ENCODE data around the gene PTPRQ. TPM values are rescaled to one million over a fixed set of nuclear protein-coding genes. Genes with fewer than 3 reads are reported as not detected.
A peak's percentile ranks its signal among the peaks of the same experiment; 100 is the strongest.

The PTPRQ gene
- total RNA-seq, 2 donors from 2014 or later = 11.9 to 17.6 TPM

DNA sequence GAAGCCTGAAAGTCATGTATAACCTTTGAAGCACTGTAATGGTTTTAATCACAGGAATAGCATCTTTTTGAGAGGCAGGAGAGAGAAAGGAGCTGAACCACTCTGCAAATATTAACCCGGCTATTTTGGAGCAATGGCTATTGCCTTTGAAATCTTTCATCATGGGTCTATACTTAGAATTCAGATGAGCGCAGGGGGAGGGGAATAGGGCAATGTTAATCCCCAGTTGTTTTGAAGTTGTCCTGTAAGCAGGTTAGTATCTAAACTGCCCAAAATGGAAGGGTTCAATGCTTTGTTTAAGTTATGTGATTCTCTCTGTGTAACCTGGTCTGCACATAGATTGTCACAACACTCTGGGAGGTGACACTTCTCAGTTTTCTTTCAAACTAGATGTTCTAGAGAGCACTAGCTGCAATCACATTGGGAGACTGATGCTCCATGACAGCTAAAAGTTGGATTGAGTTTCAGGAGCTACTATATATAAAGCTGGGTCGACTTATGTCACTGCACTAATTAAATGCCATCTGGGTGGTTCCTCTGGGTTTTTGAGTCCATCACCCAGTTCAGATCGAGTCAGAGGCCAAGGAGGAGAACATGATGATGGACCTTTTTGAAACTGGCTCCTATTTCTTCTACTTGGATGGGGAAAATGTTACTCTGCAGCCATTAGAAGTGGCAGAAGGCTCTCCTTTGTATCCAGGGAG, 263.2 kb downstream of the PTPRQ start, which contains the start of gene MYF6:
TSS of gene MYF6 (plus strand) at position 509 of the 704 bp plus-strand sequence. CDS start at position 595, 86 bp downstream.
- H3K27me3 ChIP-seq = peaks cover 0 to 4% of the 10 kb centered on the region in 2 donors
- no peaks in the 10 kb centered on the region for H3K36me3 ChIP-seq
- no peak within 1 kb of the TSS for H3K27ac ChIP-seq
- peaks cover 0 to 12% of the 10 kb centered on the region in 2 donors for H3K4me1 ChIP-seq
- TF ChIP-seq, protein P1, sequence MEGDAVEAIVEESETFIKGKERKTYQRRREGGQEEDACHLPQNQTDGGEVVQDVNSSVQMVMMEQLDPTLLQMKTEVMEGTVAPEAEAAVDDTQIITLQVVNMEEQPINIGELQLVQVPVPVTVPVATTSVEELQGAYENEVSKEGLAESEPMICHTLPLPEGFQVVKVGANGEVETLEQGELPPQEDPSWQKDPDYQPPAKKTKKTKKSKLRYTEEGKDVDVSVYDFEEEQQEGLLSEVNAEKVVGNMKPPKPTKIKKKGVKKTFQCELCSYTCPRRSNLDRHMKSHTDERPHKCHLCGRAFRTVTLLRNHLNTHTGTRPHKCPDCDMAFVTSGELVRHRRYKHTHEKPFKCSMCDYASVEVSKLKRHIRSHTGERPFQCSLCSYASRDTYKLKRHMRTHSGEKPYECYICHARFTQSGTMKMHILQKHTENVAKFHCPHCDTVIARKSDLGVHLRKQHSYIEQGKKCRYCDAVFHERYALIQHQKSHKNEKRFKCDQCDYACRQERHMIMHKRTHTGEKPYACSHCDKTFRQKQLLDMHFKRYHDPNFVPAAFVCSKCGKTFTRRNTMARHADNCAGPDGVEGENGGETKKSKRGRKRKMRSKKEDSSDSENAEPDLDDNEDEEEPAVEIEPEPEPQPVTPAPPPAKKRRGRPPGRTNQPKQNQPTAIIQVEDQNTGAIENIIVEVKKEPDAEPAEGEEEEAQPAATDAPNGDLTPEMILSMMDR (IDR thresholded peaks at IDR 0.05) = no peak
- H3K4me3 ChIP-seq = peak within 1 kb of the TSS in 1 of 2 donors; percentile 19
- no peak for DNase-seq (ENCODE audit: low spot score)
- H3K9me3 ChIP-seq = no peaks in the 10 kb centered on the region

DNA sequence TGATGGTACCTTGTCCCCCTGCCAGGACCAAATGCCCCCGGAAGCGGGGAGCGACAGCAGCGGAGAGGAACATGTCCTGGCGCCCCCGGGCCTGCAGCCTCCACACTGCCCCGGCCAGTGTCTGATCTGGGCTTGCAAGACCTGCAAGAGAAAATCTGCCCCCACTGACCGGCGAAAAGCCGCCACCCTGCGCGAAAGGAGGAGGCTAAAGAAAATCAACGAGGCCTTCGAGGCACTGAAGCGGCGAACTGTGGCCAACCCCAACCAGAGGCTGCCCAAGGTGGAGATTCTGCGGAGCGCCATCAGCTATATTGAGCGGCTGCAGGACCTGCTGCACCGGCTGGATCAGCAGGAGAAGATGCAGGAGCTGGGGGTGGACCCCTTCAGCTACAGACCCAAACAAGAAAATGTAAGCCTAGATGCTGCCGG, 263.8 kb downstream of the PTPRQ start:
- Histone ChIP-seq H3K27ac (no peak overlapping the region), H3K9me3 (no peaks in the 10 kb centered on the region), H3K36me3 (no peaks in the 10 kb centered on the region), H3K4me1 (peaks cover 0 to 6% of the 10 kb centered on the region in 2 donors), H3K4me3 (peak overlapping the region in 1 of 2 donors; percentile 19), H3K27me3 (peaks cover 0 to 4% of the 10 kb centered on the region in 2 donors)
- no peak for DNase-seq (ENCODE audit: low spot score)
- TF ChIP-seq, protein P1 (IDR thresholded peaks at IDR 0.05) = no peak

DNA sequence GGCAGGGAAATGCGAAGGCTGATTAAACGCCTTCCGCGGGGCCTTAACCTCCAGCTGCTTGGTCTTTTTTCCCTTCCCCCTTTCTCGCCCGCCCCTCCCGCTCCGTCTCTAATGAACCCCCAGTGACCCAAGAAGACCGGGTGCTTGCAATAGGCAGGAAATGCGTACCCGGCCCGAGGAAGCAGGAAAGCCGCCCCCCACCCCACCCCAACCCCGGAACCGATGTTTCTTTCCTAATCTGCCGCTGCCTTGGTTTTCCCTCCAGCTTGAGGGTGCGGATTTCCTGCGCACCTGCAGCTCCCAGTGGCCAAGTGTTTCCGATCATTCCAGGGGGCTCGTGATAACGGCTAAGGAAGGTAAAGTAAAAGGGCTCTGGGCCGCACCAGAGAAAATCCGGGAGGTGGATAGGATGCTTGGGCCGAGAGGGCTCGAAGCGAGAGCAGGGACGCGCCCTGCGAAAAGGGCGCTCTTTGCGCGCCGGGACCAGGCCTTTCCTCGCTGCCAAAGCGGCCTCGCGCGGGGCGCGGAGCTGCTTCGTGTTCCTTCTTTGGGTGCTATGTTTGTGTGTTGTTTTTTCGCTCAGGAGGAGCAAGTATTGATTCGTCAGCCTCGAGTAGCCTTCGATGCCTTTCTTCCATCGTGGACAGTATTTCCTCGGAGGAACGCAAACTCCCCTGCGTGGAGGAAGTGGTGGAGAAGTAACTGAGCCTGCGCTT, 264.4 kb downstream of the PTPRQ start:
- Histone ChIP-seq H3K4me1 (peaks cover 0 to under 1% of the 10 kb centered on the region in 2 donors), H3K36me3 (no peaks in the 10 kb centered on the region), H3K27me3 (peaks cover 0 to 4% of the 10 kb centered on the region in 2 donors), H3K9me3 (no peaks in the 10 kb centered on the region), H3K4me3 (peak overlapping the region in 1 of 2 donors; percentile 19), H3K27ac (no peak overlapping the region)
- TF ChIP-seq, protein P1 (IDR thresholded peaks at IDR 0.05) = no peak
- DNase-seq (ENCODE audit: low spot score) = no peak

DNA sequence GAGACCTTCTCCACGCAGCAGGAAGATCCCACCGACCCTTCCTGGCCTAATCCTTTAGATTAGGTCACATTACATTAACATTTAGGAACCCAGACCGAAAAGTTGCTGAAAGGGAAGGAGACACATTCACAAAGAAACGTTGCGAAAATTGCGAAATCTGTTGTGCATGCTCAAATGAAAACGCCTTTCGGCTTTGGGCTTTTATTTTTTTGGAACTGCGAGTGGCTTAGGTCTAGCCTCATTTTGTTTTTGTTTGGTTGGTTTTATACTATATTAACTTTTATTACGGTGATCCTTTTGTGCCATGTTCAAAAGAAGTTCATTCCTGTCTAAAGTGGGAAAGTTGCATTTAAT, 264.9 kb downstream of the PTPRQ start:
- DNase-seq (ENCODE audit: low spot score) = no peak
- Histone ChIP-seq H3K27me3 (peaks cover 0 to 4% of the 10 kb centered on the region in 2 donors), H3K27ac (no peak overlapping the region), H3K36me3 (no peaks in the 10 kb centered on the region), H3K4me3 (no peak overlapping the region), H3K9me3 (no peaks in the 10 kb centered on the region), H3K4me1 (peaks cover 0 to 3% of the 10 kb centered on the region in 2 donors)
- TF ChIP-seq, protein P1 (IDR thresholded peaks at IDR 0.05) = no peak

DNA sequence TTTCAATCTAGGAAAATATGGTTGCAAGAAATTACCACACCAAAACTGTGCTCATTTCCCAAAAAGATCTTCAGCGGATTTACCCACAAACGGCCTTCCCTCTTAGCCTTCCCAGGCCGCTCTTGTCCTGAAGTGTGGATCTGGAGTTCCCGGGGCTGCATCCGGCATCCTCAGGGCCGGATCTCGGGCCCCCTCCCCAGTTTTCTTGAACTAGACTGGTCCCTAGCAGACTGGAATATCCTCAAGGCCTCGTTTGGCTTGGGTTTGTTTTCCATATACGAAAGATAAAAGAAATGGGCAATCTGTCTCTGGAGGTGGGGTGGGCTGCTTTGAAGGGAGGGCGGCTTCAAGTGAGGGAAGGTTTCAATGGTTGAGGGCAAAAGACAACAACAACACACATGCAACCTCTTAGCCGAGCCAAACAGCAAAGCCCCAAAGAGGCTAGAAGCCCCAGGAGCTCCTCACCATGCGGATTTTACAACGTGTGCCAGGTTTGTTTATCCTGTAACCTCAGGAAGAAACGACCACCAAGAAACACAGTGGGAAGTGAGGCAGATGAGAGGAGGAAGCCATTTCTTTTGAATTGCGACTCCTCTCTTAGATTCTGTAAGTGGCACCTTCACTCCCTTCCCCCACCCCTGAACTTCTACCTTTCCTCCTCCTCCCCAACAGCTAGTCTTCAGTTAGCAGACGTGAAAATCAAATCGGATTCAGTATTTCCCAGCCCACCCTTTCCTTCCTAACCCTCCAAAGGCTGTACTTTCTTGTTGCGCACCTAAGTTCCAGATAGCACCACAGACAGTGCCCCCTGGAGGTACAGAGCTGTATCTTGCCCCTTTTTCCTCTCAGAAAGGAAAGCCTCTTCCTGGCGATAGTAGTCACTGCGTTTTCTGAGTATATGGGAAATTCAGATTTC, 266.0 kb downstream of the PTPRQ start:
- Histone ChIP-seq H3K36me3 (no peaks in the 10 kb centered on the region), H3K9me3 (no peaks in the 10 kb centered on the region), H3K4me3 (no peak overlapping the region), H3K27ac (no peak overlapping the region), H3K27me3 (peaks cover 0 to 4% of the 10 kb centered on the region in 2 donors), H3K4me1 (peaks cover 0 to 3% of the 10 kb centered on the region in 2 donors)
- DNase-seq (ENCODE audit: low spot score) = no peak
- TF ChIP-seq, protein P1 (IDR thresholded peaks at IDR 0.05) = no peak
